GM12878 (cell line): Measurements from ENCODE around the gene HEBP1.

Source experiments
- CBX3 ChIP-seq: fragments of 200-600 bp; sonication (generic); IDR thresholded peaks from 2 replicates; pipeline ENCODE4 v1.6.1; 2016; ENCODE audit warnings: low read depth, borderline replicate concordance
- GATAD2B ChIP-seq: fragments of 450-650 bp; conservative IDR thresholded peaks from 2 replicates; pipeline ENCODE4 v1.6.1; 2017; ENCODE audit warnings: low read depth, mild to moderate bottlenecking, moderate library complexity
- NFIC ChIP-seq: IDR thresholded peaks from 2 replicates; pipeline ENCODE4 v1.6.1; 2012; ENCODE audit warnings: low read depth, mild to moderate bottlenecking, inconsistent platforms, low read length, moderate library complexity
- POLR2A ChIP-seq: IDR thresholded peaks from 2 replicates; pipeline ENCODE4 v1.6.1; 2011; ENCODE audit warnings: low read depth, mild to moderate bottlenecking, low read length
- TF ChIP-seq, protein P1 (sequence below), 3 experiments: IDR thresholded peaks in 2 of 3; conservative IDR thresholded peaks in 1 of 3; 2 replicates each; pipeline ENCODE4 v1.5.1; 2011; ENCODE audit warnings: low read depth in 3 of 3, low read length in 3 of 3, mild to moderate bottlenecking in 3 of 3, control low read depth in 2 of 3, moderate library complexity in 2 of 3, inconsistent platforms in 1 of 3, mixed read lengths in 1 of 3; ENCODE audit not compliant: control insufficient read depth in 2 of 3, insufficient read depth in 1 of 3; ENCODE audit errors: extremely low read depth in 1 of 3

DNA sequence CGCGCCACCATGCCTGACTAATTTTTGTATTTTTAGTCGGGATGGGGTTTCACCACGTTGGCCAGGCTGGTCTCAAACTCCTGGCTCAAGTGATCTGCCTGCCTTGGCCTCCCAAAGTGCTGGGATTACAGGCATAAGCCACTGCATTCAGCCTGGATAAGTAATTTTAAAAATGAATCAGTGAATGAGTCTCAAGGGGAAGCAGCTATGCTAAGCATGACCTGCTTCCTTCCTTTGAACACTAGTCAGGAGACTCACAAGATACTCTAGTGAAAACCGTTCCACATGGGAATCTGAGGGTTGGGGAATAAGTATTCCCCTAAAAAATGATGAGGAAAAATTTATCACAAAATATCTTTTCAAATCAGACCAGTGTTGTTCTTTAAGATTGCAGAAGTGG lies 33.4 kb upstream of the HEBP1 start:
- TF ChIP-seq, protein P1, sequence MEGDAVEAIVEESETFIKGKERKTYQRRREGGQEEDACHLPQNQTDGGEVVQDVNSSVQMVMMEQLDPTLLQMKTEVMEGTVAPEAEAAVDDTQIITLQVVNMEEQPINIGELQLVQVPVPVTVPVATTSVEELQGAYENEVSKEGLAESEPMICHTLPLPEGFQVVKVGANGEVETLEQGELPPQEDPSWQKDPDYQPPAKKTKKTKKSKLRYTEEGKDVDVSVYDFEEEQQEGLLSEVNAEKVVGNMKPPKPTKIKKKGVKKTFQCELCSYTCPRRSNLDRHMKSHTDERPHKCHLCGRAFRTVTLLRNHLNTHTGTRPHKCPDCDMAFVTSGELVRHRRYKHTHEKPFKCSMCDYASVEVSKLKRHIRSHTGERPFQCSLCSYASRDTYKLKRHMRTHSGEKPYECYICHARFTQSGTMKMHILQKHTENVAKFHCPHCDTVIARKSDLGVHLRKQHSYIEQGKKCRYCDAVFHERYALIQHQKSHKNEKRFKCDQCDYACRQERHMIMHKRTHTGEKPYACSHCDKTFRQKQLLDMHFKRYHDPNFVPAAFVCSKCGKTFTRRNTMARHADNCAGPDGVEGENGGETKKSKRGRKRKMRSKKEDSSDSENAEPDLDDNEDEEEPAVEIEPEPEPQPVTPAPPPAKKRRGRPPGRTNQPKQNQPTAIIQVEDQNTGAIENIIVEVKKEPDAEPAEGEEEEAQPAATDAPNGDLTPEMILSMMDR (IDR thresholded peaks at IDR 0.05 in 2 of 3, conservative IDR thresholded peaks at IDR 0.05 in 1 of 3; ENCODE audit: control insufficient read depth in 2 of 3, extremely low read depth in 1 of 3, insufficient read depth in 1 of 3, low read depth in 3 of 3, low read length in 3 of 3): no peak
- TF ChIP-seq CBX3 (no peak), GATAD2B (no peak), NFIC (no peak), POLR2A (no peak)
